DND-41 (cell line): ENCODE data around the gene CCN5.

ENCODE experiments used
- CTCF ChIP-seq: IDR thresholded peaks from 2 replicates; pipeline ENCODE4 v1.5.1; 2012; ENCODE audit warnings: borderline replicate concordance, low read length, moderate library complexity, mild to moderate bottlenecking; ENCODE audit not compliant: poor library complexity, severe bottlenecking; ENCODE audit errors: extremely low read depth
- EZH2 ChIP-seq: IDR thresholded peaks from 3 replicates; pipeline ENCODE4 v1.6.1; 2012; ENCODE audit warnings: borderline replicate concordance, low read depth, mild to moderate bottlenecking, moderate library complexity, low read length, inconsistent platforms; ENCODE audit not compliant: severe bottlenecking

GRCh38 chr20:44738813-44739477 lies 23.8 kb downstream of the CCN5 start:
- no peak for TF ChIP-seq CTCF
- no peak for TF ChIP-seq EZH2
